Osteoblast (primary cell): ENCODE results near the gene MCTP2. TPM values are rescaled to one million over a fixed set of nuclear protein-coding genes. Genes with fewer than 3 reads are reported as not detected.

ENCODE experiments used
- DNase-seq: peaks from one replicate; pipeline ENCODE4 v3.0.0; 2011; ENCODE audit warnings: low spot score, mixed read lengths; ENCODE audit not compliant: insufficient read length; ENCODE audit errors: missing footprints
- H2AFZ ChIP-seq: 2 replicates; pipeline ENCODE4 v1.6.0; 2011; ENCODE audit warnings: mild to moderate bottlenecking, low read length
- H3K27ac ChIP-seq: 2 replicates; pipeline ENCODE4 v1.5.1; 2011; ENCODE audit warnings: mild to moderate bottlenecking, low read depth, low read length, moderate library complexity
- H3K27me3 ChIP-seq: 2 replicates; pipeline ENCODE4 v1.6.0; 2012; ENCODE audit warnings: mild to moderate bottlenecking, control low read depth, inconsistent platforms, low read length, moderate library complexity; ENCODE audit not compliant: insufficient read depth
- H3K36me3 ChIP-seq: 2 replicates; pipeline ENCODE4 v1.5.1; 2011; ENCODE audit warnings: mild to moderate bottlenecking, low read length, control low read depth, moderate library complexity; ENCODE audit not compliant: insufficient read depth
- H3K4me1 ChIP-seq: 2 replicates; pipeline ENCODE4 v1.5.1; 2011; ENCODE audit warnings: mild to moderate bottlenecking, low read length, control low read depth, moderate library complexity; ENCODE audit not compliant: insufficient read depth
- H3K4me2 ChIP-seq: 2 replicates; pipeline ENCODE4 v1.6.0; 2011; ENCODE audit warnings: mild to moderate bottlenecking, low read length; ENCODE audit not compliant: insufficient read depth
- H3K4me3 ChIP-seq: fragments of 200-600 bp; sonication (generic); 3 replicates; pipeline ENCODE4 v1.5.1; 2012; ENCODE audit warnings: mild to moderate bottlenecking, low read length, inconsistent platforms; ENCODE audit not compliant: insufficient read depth
- H3K79me2 ChIP-seq: 2 replicates; pipeline ENCODE4 v1.6.0; 2012; ENCODE audit warnings: mild to moderate bottlenecking, low read length, control low read depth, inconsistent platforms; ENCODE audit not compliant: insufficient read depth
- H3K9me3 ChIP-seq: 2 replicates; pipeline ENCODE4 v1.5.1; 2011; ENCODE audit warnings: low read depth, low read length, control low read depth
- H4K20me1 ChIP-seq: 2 replicates; pipeline ENCODE4 v1.6.0; 2012; ENCODE audit warnings: mild to moderate bottlenecking, low read length, control low read depth; ENCODE audit not compliant: insufficient read depth
- CTCF ChIP-seq: IDR thresholded peaks from 2 replicates; pipeline ENCODE4 v1.5.1; 2011; ENCODE audit warnings: mild to moderate bottlenecking, low read depth, low read length, moderate library complexity; ENCODE audit errors: extremely low read depth
- total RNA-seq: library from RNA; depleted of rRNA; stranded (reverse); fragments of >200 nt; gene quantifications from 2 replicates; pipeline ENCODE4 v1.2.3, GENCODE V29; 2012

The MCTP2 gene
- total RNA-seq, 1 donor, result 16.3 TPM

GRCh38 chr15:94265982-94266381, 34.6 kb downstream of the MCTP2 start:
- no peaks in the 10 kb centered on the region for H3K27me3 ChIP-seq
- H3K9me3 ChIP-seq, result peaks cover 4% of the 10 kb centered on the region
- H3K4me1 ChIP-seq, result no peaks in the 10 kb centered on the region
- no peaks in the 10 kb centered on the region for H3K79me2 ChIP-seq
- H3K4me2 ChIP-seq, result no peak overlapping the region
- H3K36me3 ChIP-seq, result no peaks in the 10 kb centered on the region
- no peak overlapping the region for H3K4me3 ChIP-seq
- TF ChIP-seq CTCF, result no peak
- DNase-seq, result no peak
- no peak overlapping the region for H3K27ac ChIP-seq
- H2AFZ ChIP-seq, result no peak overlapping the region
- no peaks in the 10 kb centered on the region for H4K20me1 ChIP-seq

GRCh38 chr15:94266789-94267188, 35.4 kb downstream of the MCTP2 start:
- Histone ChIP-seq H3K27me3 (no peaks in the 10 kb centered on the region), H3K27ac (no peak overlapping the region), H2AFZ (no peak overlapping the region), H3K9me3 (peaks cover 4% of the 10 kb centered on the region), H3K4me3 (no peak overlapping the region), H3K4me2 (no peak overlapping the region), H3K4me1 (no peaks in the 10 kb centered on the region), H3K36me3 (no peaks in the 10 kb centered on the region), H4K20me1 (no peaks in the 10 kb centered on the region), H3K79me2 (no peaks in the 10 kb centered on the region)
- DNase-seq, result no peak
- no peak for TF ChIP-seq CTCF

- Histone ChIP-seq H3K36me3 (no peaks in the 10 kb centered on the region), H4K20me1 (no peaks in the 10 kb centered on the region), H3K4me1 (no peaks in the 10 kb centered on the region), H3K27ac (no peak overlapping the region), H3K27me3 (no peaks in the 10 kb centered on the region), H3K9me3 (peaks cover 9% of the 10 kb centered on the region), H3K79me2 (no peaks in the 10 kb centered on the region), H3K4me2 (no peak overlapping the region), H3K4me3 (no peak overlapping the region), H2AFZ (no peak overlapping the region)
- DNase-seq, result no peak
- TF ChIP-seq CTCF, result no peak
These were observed 38.6 kb downstream of the MCTP2 start for GRCh38 chr15:94269954-94270353.

- no peak for DNase-seq
- Histone ChIP-seq H2AFZ (no peak overlapping the region), H3K4me3 (no peak overlapping the region), H3K4me1 (no peaks in the 10 kb centered on the region), H3K27ac (no peak overlapping the region), H3K9me3 (peaks cover 9% of the 10 kb centered on the region), H3K79me2 (no peaks in the 10 kb centered on the region), H3K4me2 (no peak overlapping the region), H4K20me1 (no peaks in the 10 kb centered on the region), H3K27me3 (no peaks in the 10 kb centered on the region), H3K36me3 (no peaks in the 10 kb centered on the region)
- TF ChIP-seq CTCF, result no peak
These were observed 39.2 kb downstream of the MCTP2 start for GRCh38 chr15:94270570-94270969.
